Colonic mucosa (tissue), 4 donors: ENCODE data around the gene SAMD14. TPM values are rescaled to one million over a fixed set of nuclear protein-coding genes. Genes with fewer than 3 reads are reported as not detected.
"Not testable (repeated sequence)": the region's sequence is repeated elsewhere in the genome, so short reads cannot be mapped to it uniquely, and the experiment has no call there.

ENCODE experiments used
- DNase-seq: peaks from one replicate; pipeline ENCODE4 v3.0.0-alpha.2; 2020
- H3K27ac ChIP-seq: fragments of 200-600 bp; one replicate; pipeline ENCODE4 v1.8.0; 2021
- H3K27me3 ChIP-seq: fragments of 200-600 bp; one replicate; pipeline ENCODE4 v1.8.0; 2021
- H3K36me3 ChIP-seq: fragments of 200-600 bp; one replicate; pipeline ENCODE4 v1.8.0; 2021
- H3K4me1 ChIP-seq: fragments of 200-600 bp; one replicate; pipeline ENCODE4 v1.8.0; 2021; ENCODE audit warnings: mild to moderate bottlenecking
- H3K4me3 ChIP-seq: fragments of 200-600 bp; one replicate; pipeline ENCODE4 v1.8.0; 2021
- H3K9ac ChIP-seq, 2 donors: one replicate each; pipeline ENCODE4 v1.7.0; 2013; ENCODE audit warnings: control low read depth in 2 of 2, low read depth in 2 of 2, low read length in 2 of 2
- H3K9me3 ChIP-seq: fragments of 200-600 bp; one replicate; pipeline ENCODE4 v1.8.0; 2021
- intact Hi-C: fragments of 100-400 bp; cut with DNase I; formaldehyde crosslinking; loops from one replicate; pipeline ENCODE4 v1.14.1; 2022
- total RNA-seq, 2 donors: library from RNA; stranded (reverse); fragmentation: NEBNext Ultra II Directional in 1 of 2; extraction: Animal tissue kit (Norgen Biotek cat#: 25700) in 1 of 2; gene quantifications; one replicate each; pipeline ENCODE4 v1.2.1, GENCODE V29; 2021
- TF ChIP-seq, protein P1 (sequence below): fragments of 200-600 bp; IDR thresholded peaks from one replicate; pipeline ENCODE4 v1.8.0; 2022; ENCODE audit warnings: antibody characterized with exemption, mild to moderate bottlenecking
- donor health status: healthy.
- donor health status: DM: no; HTN: no; CAD: no.
- donor health status: DM: no; HTN: no; CAD: no.

SAMD14 gene
- total RNA-seq, 2 donors from 2014 or later: 0.77 to 2.3 TPM

DNA sequence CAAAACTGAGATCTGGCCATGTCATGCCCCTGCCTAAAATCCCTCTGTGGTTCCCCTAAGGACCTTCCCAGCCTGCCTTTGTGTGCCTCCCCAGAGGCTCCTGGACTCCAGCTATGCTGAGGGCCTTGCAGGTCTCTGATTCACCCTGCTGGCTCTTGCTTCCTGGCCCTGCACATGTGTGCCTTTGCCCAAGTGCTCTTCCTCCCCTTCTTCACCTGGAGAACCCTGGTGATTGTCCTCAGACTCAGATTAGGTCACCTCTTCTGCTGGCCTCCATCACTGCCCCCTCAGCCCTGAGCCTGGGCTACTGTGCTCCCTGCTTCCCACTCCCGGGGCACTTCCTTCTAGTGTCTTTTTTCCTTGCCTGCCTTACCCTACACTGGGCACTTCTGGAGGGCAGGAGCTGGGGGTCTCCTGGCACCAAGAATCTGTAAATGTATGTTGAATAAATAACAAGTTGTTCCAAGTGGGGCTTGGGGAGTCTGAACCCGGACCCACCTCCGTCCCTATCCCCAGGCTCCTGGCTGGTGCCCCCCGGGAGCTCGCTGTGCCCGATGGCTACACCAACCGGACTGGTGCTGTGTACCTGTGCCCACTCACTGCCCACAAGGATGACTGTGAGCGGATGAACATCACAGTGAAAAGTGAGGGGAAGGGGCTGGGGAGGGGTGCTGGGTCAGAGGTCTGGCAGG, 66.3 kb downstream of the SAMD14 start:
- intact Hi-C loops: no loop called here
- TF ChIP-seq, protein P1, sequence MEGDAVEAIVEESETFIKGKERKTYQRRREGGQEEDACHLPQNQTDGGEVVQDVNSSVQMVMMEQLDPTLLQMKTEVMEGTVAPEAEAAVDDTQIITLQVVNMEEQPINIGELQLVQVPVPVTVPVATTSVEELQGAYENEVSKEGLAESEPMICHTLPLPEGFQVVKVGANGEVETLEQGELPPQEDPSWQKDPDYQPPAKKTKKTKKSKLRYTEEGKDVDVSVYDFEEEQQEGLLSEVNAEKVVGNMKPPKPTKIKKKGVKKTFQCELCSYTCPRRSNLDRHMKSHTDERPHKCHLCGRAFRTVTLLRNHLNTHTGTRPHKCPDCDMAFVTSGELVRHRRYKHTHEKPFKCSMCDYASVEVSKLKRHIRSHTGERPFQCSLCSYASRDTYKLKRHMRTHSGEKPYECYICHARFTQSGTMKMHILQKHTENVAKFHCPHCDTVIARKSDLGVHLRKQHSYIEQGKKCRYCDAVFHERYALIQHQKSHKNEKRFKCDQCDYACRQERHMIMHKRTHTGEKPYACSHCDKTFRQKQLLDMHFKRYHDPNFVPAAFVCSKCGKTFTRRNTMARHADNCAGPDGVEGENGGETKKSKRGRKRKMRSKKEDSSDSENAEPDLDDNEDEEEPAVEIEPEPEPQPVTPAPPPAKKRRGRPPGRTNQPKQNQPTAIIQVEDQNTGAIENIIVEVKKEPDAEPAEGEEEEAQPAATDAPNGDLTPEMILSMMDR: no peak
- H3K9me3 ChIP-seq: no peaks in the 10 kb centered on the region
- no peak for DNase-seq
- H3K27me3 ChIP-seq: no peaks in the 10 kb centered on the region
- H3K4me3 ChIP-seq: no peak overlapping the region
- peak overlapping the region; percentile 53 for H3K27ac ChIP-seq
- H3K9ac ChIP-seq: peak overlapping the region in 1 of 2 donors; percentile 82
- peaks cover 32% of the 10 kb centered on the region for H3K4me1 ChIP-seq
- H3K36me3 ChIP-seq: peaks cover 7% of the 10 kb centered on the region

DNA sequence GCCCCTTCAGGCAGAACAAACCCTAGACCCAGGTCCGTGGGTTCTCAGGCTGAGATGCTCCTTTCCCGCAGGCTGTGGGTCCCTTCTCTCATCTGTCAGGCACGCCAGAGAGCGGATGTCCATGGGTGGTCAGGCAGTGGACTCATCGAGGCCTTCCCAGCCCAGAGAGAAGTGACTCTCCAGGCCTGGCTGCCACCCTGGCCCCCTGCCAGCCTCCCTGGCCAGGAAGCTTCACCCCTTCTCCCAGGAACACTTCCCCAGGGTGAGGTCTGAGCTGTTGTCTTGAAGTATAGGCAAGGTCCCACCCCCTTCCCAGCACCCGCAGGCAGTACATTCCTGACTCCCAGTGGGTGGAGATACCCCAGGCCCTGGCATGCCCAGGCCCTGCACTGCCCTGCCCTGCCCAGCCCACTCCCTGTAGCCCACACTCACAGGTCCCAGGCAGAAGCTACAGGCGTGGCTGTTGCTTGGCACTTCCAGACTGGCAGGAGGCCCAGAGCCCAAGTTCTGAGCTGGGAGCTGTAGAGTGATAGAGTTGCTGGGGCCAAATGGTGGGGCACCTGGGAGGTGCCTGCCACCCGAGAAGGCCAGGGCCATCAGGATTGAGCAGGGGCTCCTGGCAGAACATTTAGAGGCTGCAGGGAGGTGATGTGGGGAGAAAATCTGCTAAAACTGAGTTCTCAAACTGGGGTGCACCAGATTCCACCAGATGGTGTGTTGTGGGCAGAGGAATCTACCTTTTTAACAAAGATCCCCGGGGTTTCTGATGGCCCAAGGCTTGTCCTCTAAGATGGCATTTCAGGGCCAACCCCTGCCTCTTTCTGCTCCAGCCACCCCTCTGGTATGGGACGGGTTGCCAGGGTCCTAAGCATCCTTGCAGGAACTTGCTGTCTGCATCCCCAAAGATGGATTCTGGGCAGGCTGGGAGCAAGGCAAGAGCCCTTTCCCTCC, 67.4 kb downstream of the SAMD14 start:
- H3K27me3 ChIP-seq: no peaks in the 10 kb centered on the region
- H3K9ac ChIP-seq: peak overlapping the region in 1 of 2 donors; percentile 82
- H3K9me3 ChIP-seq: no peaks in the 10 kb centered on the region
- DNase-seq: peak; percentile 90
- peaks cover 2% of the 10 kb centered on the region for H3K36me3 ChIP-seq
- no peak overlapping the region for H3K4me3 ChIP-seq
- intact Hi-C loops: no loop called here
- peak overlapping the region; percentile 56 for H3K27ac ChIP-seq
- TF ChIP-seq, protein P1: no peak
- peaks cover 37% of the 10 kb centered on the region for H3K4me1 ChIP-seq

DNA sequence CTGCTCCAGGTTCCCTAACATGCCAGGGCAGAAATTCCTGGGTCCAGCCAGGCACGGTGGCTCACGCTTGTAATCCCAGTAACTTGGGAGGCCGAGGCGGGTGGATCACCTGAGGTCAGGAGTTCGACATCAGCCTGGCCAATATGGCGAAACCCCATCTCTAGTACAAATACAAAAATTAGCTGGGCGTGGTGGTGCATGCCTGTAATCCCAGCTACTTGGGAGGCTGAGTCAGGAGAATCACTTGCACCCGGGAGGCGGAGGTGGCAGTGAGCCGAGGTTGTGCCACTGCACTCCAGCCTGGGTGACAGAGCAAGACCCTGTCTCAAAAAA, 68.3 kb downstream of the SAMD14 start:
- H3K36me3 ChIP-seq, H3K9me3 ChIP-seq, intact Hi-C loops, H3K27me3 ChIP-seq, DNase-seq, H3K4me3 ChIP-seq: not testable (repeated sequence)
- Histone ChIP-seq H3K27ac (peak overlapping the region; percentile 56), H3K9ac (peak overlapping the region in 1 of 2 donors; percentile 75), H3K4me1 (peaks cover 37% of the 10 kb centered on the region)

DNA sequence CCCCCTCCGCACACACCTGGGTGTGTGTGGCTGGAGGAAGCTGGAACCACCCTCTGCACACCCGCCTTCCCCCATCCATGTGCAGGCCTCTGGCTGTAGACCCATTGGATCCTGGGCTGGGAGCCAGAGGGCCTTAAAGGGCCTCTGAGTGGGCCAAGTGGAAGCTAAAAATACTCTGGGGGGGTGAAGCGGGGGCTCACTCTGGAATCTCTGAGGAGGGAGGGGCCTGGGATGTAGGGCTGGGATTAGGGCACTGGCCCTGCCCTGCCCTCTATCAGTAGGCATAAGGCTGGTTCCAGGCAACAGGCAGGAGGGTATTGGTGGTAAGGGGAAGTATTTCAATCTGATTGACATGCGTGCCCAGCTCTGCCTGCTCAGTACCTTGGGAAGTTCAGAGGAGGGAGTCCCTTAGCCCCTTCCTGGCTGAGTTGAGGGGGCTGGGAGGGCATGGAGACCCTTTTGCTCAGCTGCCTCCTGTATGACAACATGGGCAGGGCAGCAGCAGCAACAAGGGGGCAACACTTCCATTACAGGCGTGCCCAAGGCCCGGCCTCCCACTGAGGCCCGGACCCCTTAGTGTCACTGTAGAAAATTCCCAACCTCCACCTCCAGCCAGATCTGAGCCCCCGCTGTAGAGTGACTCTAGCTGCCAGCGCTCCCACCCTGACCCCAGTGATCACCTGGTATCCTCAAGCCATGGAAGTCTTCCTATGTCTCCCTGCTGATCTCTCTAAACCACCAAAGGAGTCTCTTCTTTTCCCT, 68.8 kb downstream of the SAMD14 start:
- TF ChIP-seq, protein P1: no peak
- Histone ChIP-seq H3K9ac (peak overlapping the region in 1 of 2 donors; percentile 75), H3K9me3 (no peaks in the 10 kb centered on the region), H3K27ac (peak overlapping the region; percentile 56), H3K4me3 (no peak overlapping the region), H3K36me3 (no peaks in the 10 kb centered on the region), H3K4me1 (peaks cover 37% of the 10 kb centered on the region), H3K27me3 (no peaks in the 10 kb centered on the region)
- DNase-seq: peak; percentile 68
- intact Hi-C loops: no loop called here

Other genes starting within 250 kb of the SAMD14 start
- gene DLX4, start 161.0 kb downstream of the SAMD14 start, total RNA-seq: under 1 TPM in 1 of 2 donors, not detected in 1; 0.49 TPM
- under 1 TPM in 1 of 2 donors, not detected in 1; 0.21 TPM for gene DLX3, start 134.9 kb downstream of the SAMD14 start, total RNA-seq
- gene ITGA3, start 74.0 kb downstream of the SAMD14 start, total RNA-seq: 100 to 1,000 TPM; 111 to 116 TPM
- 10 to 100 TPM; 48.8 to 56.4 TPM for gene PDK2, start 34.8 kb downstream of the SAMD14 start, total RNA-seq
- 10 to 100 TPM; 36.6 to 43.2 TPM for gene PPP1R9B, start 20.5 kb upstream of the SAMD14 start, total RNA-seq
- 1 to 10 TPM in 1 of 2 donors, under 1 TPM in 1; 0.89 to 5.5 TPM for gene SGCA, start 35.8 kb upstream of the SAMD14 start, total RNA-seq
- gene COL1A1, start 71.5 kb upstream of the SAMD14 start, total RNA-seq: 100 to 1,000 TPM in 1 of 2 donors, 10 to 100 TPM in 1; 74.7 to 127 TPM
- gene TMEM92, start 144.3 kb upstream of the SAMD14 start, total RNA-seq: 10 to 100 TPM; 11.1 to 18.5 TPM
- gene XYLT2, start 216.0 kb upstream of the SAMD14 start, total RNA-seq: 10 to 100 TPM; 15.6 to 28.5 TPM
- gene MRPL27, start 243.0 kb upstream of the SAMD14 start, total RNA-seq: 100 to 1,000 TPM in 1 of 2 donors, 10 to 100 TPM in 1; 71.7 to 135 TPM
- gene EME1, start 243.1 kb upstream of the SAMD14 start, total RNA-seq: 10 to 100 TPM in 1 of 2 donors, 1 to 10 TPM in 1; 1.8 to 10.1 TPM